ENCODE data around the gene SPON1. TPM values are rescaled to one million over a fixed set of nuclear protein-coding genes. Genes with fewer than 3 reads are reported as not detected.

SPON1 gene
- polyA plus RNA-seq, 1 donor, result 71.8 TPM

GRCh38 chr11:14309425-14310192, 347.1 kb downstream of the SPON1 start:
- no peaks in the 10 kb centered on the region for H3K27me3 ChIP-seq (ENCODE audit: control insufficient read depth, insufficient read depth, low read length)
- peak overlapping the region; percentile 45 for H3K27ac ChIP-seq (ENCODE audit: low read length)
- DNase-seq, result no peak
- H3K4me1 ChIP-seq (ENCODE audit: control insufficient read depth, insufficient read depth, low read length), result peaks cover 36% of the 10 kb centered on the region
- H3K36me3 ChIP-seq (ENCODE audit: control insufficient read depth, insufficient read depth, low read length), result no peaks in the 10 kb centered on the region
- no peaks in the 10 kb centered on the region for H3K9me3 ChIP-seq (ENCODE audit: control insufficient read depth, low read depth, low read length)
- WGBS (ENCODE audit: insufficient coverage, low lambda C conversion rate), result 70% methylated on average over 2 of the region's 4 CpGs
- no peak overlapping the region for H3K4me3 ChIP-seq (ENCODE audit: low read length)

GRCh38 chr11:14310679-14311078, 348.2 kb downstream of the SPON1 start:
- no peaks in the 10 kb centered on the region for H3K36me3 ChIP-seq (ENCODE audit: control insufficient read depth, insufficient read depth, low read length)
- no peak overlapping the region for H3K27ac ChIP-seq (ENCODE audit: low read length)
- peaks cover 36% of the 10 kb centered on the region for H3K4me1 ChIP-seq (ENCODE audit: control insufficient read depth, insufficient read depth, low read length)
- H3K9me3 ChIP-seq (ENCODE audit: control insufficient read depth, low read depth, low read length), result no peaks in the 10 kb centered on the region
- no peak overlapping the region for H3K4me3 ChIP-seq (ENCODE audit: low read length)
- WGBS (ENCODE audit: insufficient coverage, low lambda C conversion rate), result no CpG with 5 or more reads among the region's 1 CpG
- peak in 1 of 2 donors; percentile 65 for DNase-seq
- no peaks in the 10 kb centered on the region for H3K27me3 ChIP-seq (ENCODE audit: control insufficient read depth, insufficient read depth, low read length)

GRCh38 chr11:14312736-14313438, 350.4 kb downstream of the SPON1 start:
- peaks cover 26% of the 10 kb centered on the region for H3K4me1 ChIP-seq (ENCODE audit: control insufficient read depth, insufficient read depth, low read length)
- no peak overlapping the region for H3K27ac ChIP-seq (ENCODE audit: low read length)
- no peak for DNase-seq
- H3K9me3 ChIP-seq (ENCODE audit: control insufficient read depth, low read depth, low read length), result no peaks in the 10 kb centered on the region
- H3K27me3 ChIP-seq (ENCODE audit: control insufficient read depth, insufficient read depth, low read length), result no peaks in the 10 kb centered on the region
- H3K4me3 ChIP-seq (ENCODE audit: low read length), result no peak overlapping the region
- WGBS (ENCODE audit: insufficient coverage, low lambda C conversion rate), result 79% methylated on average over 2 of the region's 4 CpGs
- H3K36me3 ChIP-seq (ENCODE audit: control insufficient read depth, insufficient read depth, low read length), result no peaks in the 10 kb centered on the region

- DNase-seq, result no peak
- WGBS (ENCODE audit: insufficient coverage, low lambda C conversion rate), result 82% methylated on average over 2 of the region's 2 CpGs
- peaks cover 17% of the 10 kb centered on the region for H3K4me1 ChIP-seq (ENCODE audit: control insufficient read depth, insufficient read depth, low read length)
- no peaks in the 10 kb centered on the region for H3K27me3 ChIP-seq (ENCODE audit: control insufficient read depth, insufficient read depth, low read length)
- no peak overlapping the region for H3K4me3 ChIP-seq (ENCODE audit: low read length)
- no peaks in the 10 kb centered on the region for H3K9me3 ChIP-seq (ENCODE audit: control insufficient read depth, low read depth, low read length)
- H3K27ac ChIP-seq (ENCODE audit: low read length), result no peak overlapping the region
- no peaks in the 10 kb centered on the region for H3K36me3 ChIP-seq (ENCODE audit: control insufficient read depth, insufficient read depth, low read length)
Observed at GRCh38 chr11:14314127-14314526, 351.6 kb downstream of the SPON1 start.

GRCh38 chr11:14315130-14315529, 352.6 kb downstream of the SPON1 start:
- H3K27ac ChIP-seq (ENCODE audit: low read length), result no peak overlapping the region

More at GRCh38 chr11:14315130-14315529, 352.6 kb downstream of the SPON1 start:
- H3K4me3 ChIP-seq (ENCODE audit: low read length), result no peak overlapping the region
- DNase-seq, result no peak
- no peaks in the 10 kb centered on the region for H3K36me3 ChIP-seq (ENCODE audit: control insufficient read depth, insufficient read depth, low read length)
- peaks cover 7% of the 10 kb centered on the region for H3K4me1 ChIP-seq (ENCODE audit: control insufficient read depth, insufficient read depth, low read length)
- H3K9me3 ChIP-seq (ENCODE audit: control insufficient read depth, low read depth, low read length), result no peaks in the 10 kb centered on the region
- no peaks in the 10 kb centered on the region for H3K27me3 ChIP-seq (ENCODE audit: control insufficient read depth, insufficient read depth, low read length)
- WGBS (ENCODE audit: insufficient coverage, low lambda C conversion rate), result no CpG with 5 or more reads among the region's 2 CpGs
